HPDE6-E6E7 (cell line): ENCODE measurements around the gene WRAP53.

Experiments
- DNase-seq: peaks from one replicate; pipeline ENCODE4 v3.0.0; 2011; ENCODE audit warnings: missing footprints; ENCODE audit errors: extremely low spot score

WRAP53 gene

GRCh38 chr17:7677388-7678067 lies 10.7 kb upstream of the WRAP53 start:
- DNase-seq, result no peak

GRCh38 chr17:7684851-7685532 lies 3.3 kb upstream of the WRAP53 start:
- no peak for DNase-seq

GRCh38 chr17:7685533-7686221 lies 2.6 kb upstream of the WRAP53 start:
- DNase-seq, result peak; percentile 73

GRCh38 chr17:7686222-7687071 lies 1.8 kb upstream of the WRAP53 start:
- DNase-seq, result peak; percentile 57

- peak; percentile 54 for DNase-seq
Measured at GRCh38 chr17:7687072-7687907, 987 bp upstream of the WRAP53 start, which contains the start of gene TP53. TSS of gene TP53 (minus strand) at chr17:7687490. CDS start at chr17:7676594, 10,896 bp downstream.

- no peak for DNase-seq
Measured at GRCh38 chr17:7688808-7689316, 585 bp downstream of the WRAP53 start.

- no peak for DNase-seq
Measured at GRCh38 chr17:7695586-7695985, 7.3 kb downstream of the WRAP53 start.

GRCh38 chr17:7697828-7698588 lies 9.7 kb downstream of the WRAP53 start:
- DNase-seq, result no peak

GRCh38 chr17:7700510-7700909 lies 12.2 kb downstream of the WRAP53 start:
- no peak for DNase-seq

GRCh38 chr17:7701681-7702080 lies 13.4 kb downstream of the WRAP53 start:
- no peak for DNase-seq

- DNase-seq, result no peak
Measured at GRCh38 chr17:7702776-7703175, 14.5 kb downstream of the WRAP53 start.

- DNase-seq, result no peak
Measured at GRCh38 chr17:7703584-7704479, 15.6 kb downstream of the WRAP53 start.

- no peak for DNase-seq
Measured at GRCh38 chr17:7704601-7705268, 16.5 kb downstream of the WRAP53 start, which contains the start of gene EFNB3. TSS of gene EFNB3 (plus strand) at chr17:7705202. CDS start at chr17:7705599, 397 bp downstream.

GRCh38 chr17:7705269-7706255 lies 17.3 kb downstream of the WRAP53 start:
- DNase-seq, result no peak

GRCh38 chr17:7706631-7707354 lies 18.5 kb downstream of the WRAP53 start:
- no peak for DNase-seq

- no peak for DNase-seq
Measured at GRCh38 chr17:7707446-7707845, 19.2 kb downstream of the WRAP53 start.
